ENCODE measurements around the gene ATXN7L1. TPM values are rescaled to one million over a fixed set of nuclear protein-coding genes. Genes with fewer than 3 reads are reported as not detected.

The ATXN7L1 gene
- total and polyA plus RNA-seq, 2 of the 4 experiments (the other 2 are of a cell fraction): 3.5 to 4.3 TPM

DNA sequence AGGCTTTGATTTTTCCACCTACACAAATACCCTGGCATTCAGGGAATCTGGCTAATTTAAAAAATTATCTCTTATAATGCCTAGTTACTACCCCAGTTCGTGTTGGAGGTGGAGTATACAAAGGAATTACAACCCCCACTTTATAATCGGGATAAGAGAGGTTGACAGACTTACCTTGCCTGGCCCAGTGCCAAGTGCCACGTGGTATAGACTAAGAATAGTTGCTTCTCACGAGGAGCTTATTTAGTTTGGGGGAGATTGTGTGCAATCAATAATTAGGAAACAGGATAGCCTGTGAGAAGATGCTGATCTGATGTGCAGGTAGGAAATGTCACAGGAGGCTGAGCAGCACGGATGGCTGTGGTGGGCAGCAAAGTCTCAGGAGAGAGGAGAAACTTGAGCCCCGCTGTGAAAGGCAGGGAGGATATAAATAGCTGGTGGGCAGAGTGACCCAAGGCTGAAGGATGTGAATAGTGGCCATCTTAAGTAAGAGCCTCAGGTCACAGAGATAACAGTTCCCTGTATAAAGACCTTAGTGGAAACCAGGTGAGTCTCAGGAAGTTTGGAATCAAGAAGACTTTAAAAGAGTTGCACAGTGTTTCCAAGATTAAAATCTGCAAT is 11.3 kb upstream of the ATXN7L1 start:
- no peak overlapping the region for H2BK5ac ChIP-seq (ENCODE audit: low read depth, low read length, poor library complexity, severe bottlenecking)
- no peak overlapping the region for H4K8ac ChIP-seq (ENCODE audit: low read depth in 2 of 2, low read length in 2 of 2)
- intact Hi-C loops (cut with micrococcal nuclease): no loop called here
- H2AK5ac ChIP-seq (ENCODE audit: low read depth, low read length): no peak overlapping the region
- no peak overlapping the region for H2BK15ac ChIP-seq (ENCODE audit: low read depth, low read length)
- no peak overlapping the region for H3K56ac ChIP-seq (ENCODE audit: extremely low read depth, insufficient read depth, low read length)
- H3K4me2 ChIP-seq (ENCODE audit: low read depth, low read length): no peak overlapping the region
- dilution Hi-C loops (cut with HindIII; ENCODE audit: low sequenced_read_pairs, unreplicated experiment): no loop called here
- H3K4ac ChIP-seq (ENCODE audit: low read depth, low read length): no peak overlapping the region
- H3K4me3 ChIP-seq (ENCODE audit: insufficient read depth, low read depth, low read length): no peak overlapping the region
- ATAC-seq (ENCODE audit: low read depth) (no peak), DNase-seq (no peak)
- no peaks in the 10 kb centered on the region for H3K27me3 ChIP-seq (ENCODE audit: control insufficient read depth, insufficient read depth, low read length)
- no TSS peak for BruUV-seq (replicated peaks)
- no peak overlapping the region for H2BK20ac ChIP-seq (ENCODE audit: low read depth, low read length)
- no peak overlapping the region for H4K91ac ChIP-seq (ENCODE audit: insufficient read depth, low read depth, low read length)
- no peak overlapping the region for H3K14ac ChIP-seq (replicated peaks; ENCODE audit: low read depth, low read length)
- no peaks in the 10 kb centered on the region for H3K9me3 ChIP-seq (ENCODE audit: control insufficient read depth, insufficient read depth, low read length)
- H3K18ac ChIP-seq (ENCODE audit: low read depth, low read length): no peak overlapping the region
- in situ Hi-C loops (cut with MboI; ENCODE audit: low sequenced_read_pairs): no loop called here
- H3K36me3 ChIP-seq (ENCODE audit: control insufficient read depth, insufficient read depth, low read length): peaks cover 5% of the 10 kb centered on the region; the same call in 1 of the 2 replicates
- peaks cover 4 to 9% of the 10 kb centered on the region in 2 experiments; a peak in 3 of 4 replicates for H3K79me1 ChIP-seq (ENCODE audit: low read depth in 1 of 2, low read length in 2 of 2)
- H3K4me1 ChIP-seq (ENCODE audit: control insufficient read depth, insufficient read depth, low read length): no peaks in the 10 kb centered on the region; the same call in 1 of the 2 replicates
- no peak overlapping the region for H2AK9ac ChIP-seq (replicated peaks; ENCODE audit: low read depth, low read length, poor library complexity)
- no peak overlapping the region for H3K27ac ChIP-seq (ENCODE audit: insufficient read depth, low read length)
- 83% methylated on average over 3 of the region's 6 CpGs; no CpG with 5 or more reads in 1 of the 2 experiments for WGBS, 2 experiments (ENCODE audit: extremely low coverage in 2 of 2, insufficient read length in 1 of 2)
- H3K9ac ChIP-seq (ENCODE audit: low read depth, low read length): no peak overlapping the region
- peaks cover 8% of the 10 kb centered on the region; the same call in 1 of the 2 replicates for H3K9me1 ChIP-seq (ENCODE audit: insufficient read depth, low read length)
- no peak overlapping the region for H4K5ac ChIP-seq (ENCODE audit: low read depth, low read length)
- POLR2A ChIA-PET (ENCODE audit: unreplicated experiment): no interaction called here
- TF ChIP-seq FOS (IDR thresholded peaks at IDR 0.05; ENCODE audit: low read depth, low read length) (no peak), CEBPB (IDR thresholded peaks at IDR 0.05; ENCODE audit: low read depth, low read length) (no peak), CHD1 (IDR thresholded peaks at IDR 0.05; ENCODE audit: low read depth, low read length) (no peak), MAZ (IDR thresholded peaks at IDR 0.05; ENCODE audit: borderline replicate concordance, low read depth, low read length) (no peak), MXI1 (IDR thresholded peaks at IDR 0.05; ENCODE audit: borderline replicate concordance, low read depth, low read length) (no peak), RFX5 (IDR thresholded peaks at IDR 0.05; ENCODE audit: low read depth, low read length) (no peak), NFE2L2 (IDR thresholded peaks at IDR 0.05; ENCODE audit: low read depth, low read length) (no peak), SMC3 (IDR thresholded peaks at IDR 0.05; ENCODE audit: low read depth, low read length) (no peak), BHLHE40 (IDR thresholded peaks at IDR 0.05; ENCODE audit: low read depth, low read length) (no peak), RAD21 (IDR thresholded peaks at IDR 0.05; ENCODE audit: low read length) (no peak), POLR2A (IDR thresholded peaks at IDR 0.05; ENCODE audit: low read depth, low read length) (no peak), MAFK (IDR thresholded peaks at IDR 0.05; ENCODE audit: low read depth, low read length) (no peak), RCOR1 (IDR thresholded peaks at IDR 0.05; ENCODE audit: insufficient replicate concordance, low read length) (no peak)
- TF ChIP-seq, protein P1, sequence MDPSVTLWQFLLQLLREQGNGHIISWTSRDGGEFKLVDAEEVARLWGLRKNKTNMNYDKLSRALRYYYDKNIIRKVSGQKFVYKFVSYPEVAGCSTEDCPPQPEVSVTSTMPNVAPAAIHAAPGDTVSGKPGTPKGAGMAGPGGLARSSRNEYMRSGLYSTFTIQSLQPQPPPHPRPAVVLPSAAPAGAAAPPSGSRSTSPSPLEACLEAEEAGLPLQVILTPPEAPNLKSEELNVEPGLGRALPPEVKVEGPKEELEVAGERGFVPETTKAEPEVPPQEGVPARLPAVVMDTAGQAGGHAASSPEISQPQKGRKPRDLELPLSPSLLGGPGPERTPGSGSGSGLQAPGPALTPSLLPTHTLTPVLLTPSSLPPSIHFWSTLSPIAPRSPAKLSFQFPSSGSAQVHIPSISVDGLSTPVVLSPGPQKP (IDR thresholded peaks at IDR 0.05; ENCODE audit: borderline replicate concordance, low read depth, low read length): no peak
- TF ChIP-seq, protein P2, sequence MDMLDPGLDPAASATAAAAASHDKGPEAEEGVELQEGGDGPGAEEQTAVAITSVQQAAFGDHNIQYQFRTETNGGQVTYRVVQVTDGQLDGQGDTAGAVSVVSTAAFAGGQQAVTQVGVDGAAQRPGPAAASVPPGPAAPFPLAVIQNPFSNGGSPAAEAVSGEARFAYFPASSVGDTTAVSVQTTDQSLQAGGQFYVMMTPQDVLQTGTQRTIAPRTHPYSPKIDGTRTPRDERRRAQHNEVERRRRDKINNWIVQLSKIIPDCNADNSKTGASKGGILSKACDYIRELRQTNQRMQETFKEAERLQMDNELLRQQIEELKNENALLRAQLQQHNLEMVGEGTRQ (IDR thresholded peaks at IDR 0.05; ENCODE audit: low read depth, low read length): no peak
- TF ChIP-seq, protein P3, sequence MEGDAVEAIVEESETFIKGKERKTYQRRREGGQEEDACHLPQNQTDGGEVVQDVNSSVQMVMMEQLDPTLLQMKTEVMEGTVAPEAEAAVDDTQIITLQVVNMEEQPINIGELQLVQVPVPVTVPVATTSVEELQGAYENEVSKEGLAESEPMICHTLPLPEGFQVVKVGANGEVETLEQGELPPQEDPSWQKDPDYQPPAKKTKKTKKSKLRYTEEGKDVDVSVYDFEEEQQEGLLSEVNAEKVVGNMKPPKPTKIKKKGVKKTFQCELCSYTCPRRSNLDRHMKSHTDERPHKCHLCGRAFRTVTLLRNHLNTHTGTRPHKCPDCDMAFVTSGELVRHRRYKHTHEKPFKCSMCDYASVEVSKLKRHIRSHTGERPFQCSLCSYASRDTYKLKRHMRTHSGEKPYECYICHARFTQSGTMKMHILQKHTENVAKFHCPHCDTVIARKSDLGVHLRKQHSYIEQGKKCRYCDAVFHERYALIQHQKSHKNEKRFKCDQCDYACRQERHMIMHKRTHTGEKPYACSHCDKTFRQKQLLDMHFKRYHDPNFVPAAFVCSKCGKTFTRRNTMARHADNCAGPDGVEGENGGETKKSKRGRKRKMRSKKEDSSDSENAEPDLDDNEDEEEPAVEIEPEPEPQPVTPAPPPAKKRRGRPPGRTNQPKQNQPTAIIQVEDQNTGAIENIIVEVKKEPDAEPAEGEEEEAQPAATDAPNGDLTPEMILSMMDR (conservative IDR thresholded peaks at IDR 0.05; ENCODE audit: low read depth, low read length): no peak
- H2BK120ac ChIP-seq (ENCODE audit: low read depth, low read length): no peak overlapping the region
- CTCF ChIA-PET: no interaction called here
- H3K23ac ChIP-seq (ENCODE audit: low read depth, low read length): no peak overlapping the region
- H2AFZ ChIP-seq (replicated peaks; ENCODE audit: low read length, poor library complexity): no peak overlapping the region
- H4K20me1 ChIP-seq (ENCODE audit: insufficient read depth, low read length): peaks cover 4% of the 10 kb centered on the region; the same call in 1 of the 2 replicates

Data from IMR-90 (cell line).